HG02642 (cell line): Measurements from ENCODE around the gene HSFX2.
A peak's percentile ranks its signal among the peaks of the same experiment; 100 is the strongest.
"Not testable (repeated sequence)": the region's sequence is repeated elsewhere in the genome, so short reads cannot be mapped to it uniquely, and the experiment has no call there.

Source experiments
- ATAC-seq: cut with Tn5 transposase; IDR thresholded peaks from one replicate; pipeline ENCODE4 v1.9.1; 2021; ENCODE audit warnings: mild to moderate bottlenecking; ENCODE audit not compliant: unreplicated experiment, poor library complexity

HSFX2 gene

GRCh38 chrX:149595943-149596342 lies 829 bp upstream of the HSFX2 start:
- ATAC-seq: not testable (repeated sequence)

GRCh38 chrX:149590993-149591392 lies 4.1 kb downstream of the HSFX2 start:
- ATAC-seq: not testable (repeated sequence)

DNA sequence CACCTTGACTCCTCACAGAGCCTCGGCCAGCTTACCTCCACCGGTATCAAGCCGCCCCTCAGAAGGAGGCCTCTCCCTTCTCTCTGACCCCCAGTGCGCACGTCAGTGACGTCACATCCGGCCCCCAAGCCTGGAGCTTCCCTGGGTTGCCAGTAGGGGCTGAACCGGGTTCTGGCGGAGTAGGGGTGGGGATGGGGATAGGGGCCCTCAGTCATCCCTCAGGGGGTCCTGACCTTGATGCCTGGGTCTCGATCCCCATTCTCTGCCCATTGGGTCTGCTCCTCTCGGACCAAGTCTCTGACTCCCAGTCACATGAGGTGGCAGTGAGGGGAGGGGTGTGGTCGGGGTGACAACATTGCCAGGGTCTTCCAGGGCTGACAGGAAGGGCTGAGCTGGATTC lies 7.8 kb downstream of the HSFX2 start, which contains the start of gene MAGEA9B:
MAGEA9B (minus strand) TSS at position 101 of the 400 bp plus-strand sequence. CDS start 4,280 bp downstream, outside the sequence.
- ATAC-seq: not testable (repeated sequence)

DNA sequence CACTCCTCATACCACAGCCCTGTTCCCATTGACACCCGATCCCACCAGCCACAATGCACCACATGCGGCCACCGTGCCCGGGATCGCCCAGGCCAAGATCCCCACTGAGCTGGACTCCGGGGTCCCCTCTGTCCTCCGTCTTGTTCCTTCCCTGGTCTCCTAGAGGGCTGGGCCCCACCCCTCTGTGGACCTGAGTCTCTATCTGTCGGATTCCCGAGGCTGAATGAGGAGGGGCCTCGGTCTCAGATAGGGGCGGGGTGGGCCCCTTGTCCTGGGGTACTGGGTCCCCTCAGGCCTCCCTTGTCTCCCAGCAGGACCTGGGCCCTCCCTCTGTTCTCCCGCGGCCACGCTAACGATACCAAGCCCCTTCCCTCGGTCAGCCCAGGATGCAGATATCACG lies 9.5 kb downstream of the HSFX2 start:
- ATAC-seq: not testable (repeated sequence)

GRCh38 chrX:149573456-149573855 lies 21.7 kb downstream of the HSFX2 start:
- ATAC-seq: peak; percentile 100

DNA sequence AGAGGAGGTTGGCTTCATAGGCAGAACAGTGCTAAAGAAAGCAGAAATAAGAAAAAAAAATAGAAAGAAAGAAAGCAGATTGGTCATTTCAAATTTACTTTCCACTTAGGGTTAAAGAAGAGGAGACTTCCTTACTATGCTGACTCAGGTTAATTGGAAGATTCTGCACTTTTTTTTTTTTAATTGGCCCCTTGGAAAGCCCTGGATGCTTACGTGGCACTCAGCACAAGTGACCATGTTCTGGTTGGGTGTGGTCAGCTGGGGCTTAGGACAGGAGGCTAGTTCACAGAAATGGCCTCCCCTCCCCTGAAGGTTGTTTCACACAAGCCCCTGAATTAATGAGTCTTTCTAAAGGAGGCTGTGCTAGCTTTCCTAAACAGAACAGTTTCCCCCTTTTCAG lies 22.4 kb downstream of the HSFX2 start:
- ATAC-seq: no peak

DNA sequence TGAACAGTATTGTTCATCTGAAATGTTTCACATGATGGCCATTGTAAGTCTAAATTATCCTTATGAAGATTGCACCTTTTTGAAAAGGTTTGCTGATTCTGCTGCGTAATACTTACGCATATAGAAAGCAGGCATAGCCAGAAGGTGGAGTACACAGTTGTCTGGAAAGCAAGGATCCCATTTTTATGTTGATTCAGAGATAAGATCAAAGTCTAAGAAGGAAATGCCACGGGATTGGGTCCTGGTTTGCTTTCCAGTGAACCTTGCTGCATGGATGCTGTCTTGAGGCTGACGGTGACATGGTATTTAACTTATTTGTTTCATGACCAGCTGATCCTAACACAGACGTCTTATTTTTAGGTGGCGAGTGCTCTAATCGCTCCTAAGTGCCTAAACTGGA lies 23.3 kb downstream of the HSFX2 start:
- no peak for ATAC-seq

- ATAC-seq: no peak
Measured at GRCh38 chrX:149570668-149571067, 24.4 kb downstream of the HSFX2 start.

DNA sequence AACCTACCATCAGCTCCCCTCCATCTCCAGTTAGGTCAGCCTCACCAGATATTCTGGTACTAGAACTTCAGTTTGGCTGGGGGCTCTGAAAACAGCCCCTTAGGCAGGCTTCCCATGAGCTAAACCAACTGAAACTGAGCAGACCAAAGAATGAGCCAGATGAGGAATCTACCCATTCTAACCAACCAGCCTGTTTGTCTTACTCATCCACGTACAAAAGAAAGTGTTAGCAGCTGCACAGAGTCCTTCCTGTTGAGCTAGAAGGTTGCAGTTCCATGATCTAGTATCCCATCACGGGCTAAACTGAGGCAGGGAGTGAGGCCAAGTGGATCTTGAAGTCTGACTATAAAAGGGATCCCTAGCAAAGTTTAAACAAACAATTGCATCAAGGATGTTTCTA lies 25.3 kb downstream of the HSFX2 start:
- no peak for ATAC-seq

- ATAC-seq: no peak
Measured at GRCh38 chrX:149568701-149569296, 26.3 kb downstream of the HSFX2 start.

DNA sequence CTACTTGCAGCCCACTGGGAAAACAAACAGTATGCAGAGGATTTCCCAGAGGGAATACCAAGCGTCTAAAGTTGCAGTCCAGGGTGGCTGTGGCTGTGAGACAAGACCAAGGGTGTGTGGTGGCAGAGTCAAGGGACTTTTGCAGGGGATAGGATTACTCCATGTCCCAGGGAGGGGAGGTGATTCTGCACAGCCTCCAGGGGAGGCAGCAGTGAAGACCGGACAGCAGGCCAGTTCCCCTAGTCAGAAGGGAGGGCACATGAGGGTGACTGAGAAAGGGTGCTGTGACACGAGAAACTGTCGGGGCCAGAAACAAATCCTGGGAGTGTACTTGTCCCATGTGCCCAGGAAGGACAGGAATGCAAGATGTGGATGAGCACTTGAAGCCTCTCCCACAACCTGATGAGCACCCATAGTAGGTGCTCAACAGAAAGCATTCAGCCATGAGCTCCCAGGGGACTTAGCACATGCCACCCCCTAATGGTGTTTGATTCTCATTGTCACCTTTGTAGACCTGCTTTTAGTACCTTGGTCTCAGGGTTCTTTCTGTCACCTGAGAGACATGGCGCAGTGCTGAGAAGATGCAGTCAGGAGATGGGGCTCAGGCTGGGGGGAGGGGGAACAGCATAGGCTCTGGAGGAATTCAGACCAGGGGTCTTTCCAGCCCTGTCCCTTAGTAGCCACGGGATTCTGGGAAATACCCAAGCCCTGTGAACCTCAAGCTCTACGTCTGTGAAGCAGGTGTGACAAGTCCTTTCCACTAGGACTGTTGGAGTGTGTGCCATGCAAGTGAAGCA lies 27.3 kb downstream of the HSFX2 start:
- ATAC-seq: no peak

- ATAC-seq: no peak
Measured at GRCh38 chrX:149563359-149563758, 31.8 kb downstream of the HSFX2 start.

DNA sequence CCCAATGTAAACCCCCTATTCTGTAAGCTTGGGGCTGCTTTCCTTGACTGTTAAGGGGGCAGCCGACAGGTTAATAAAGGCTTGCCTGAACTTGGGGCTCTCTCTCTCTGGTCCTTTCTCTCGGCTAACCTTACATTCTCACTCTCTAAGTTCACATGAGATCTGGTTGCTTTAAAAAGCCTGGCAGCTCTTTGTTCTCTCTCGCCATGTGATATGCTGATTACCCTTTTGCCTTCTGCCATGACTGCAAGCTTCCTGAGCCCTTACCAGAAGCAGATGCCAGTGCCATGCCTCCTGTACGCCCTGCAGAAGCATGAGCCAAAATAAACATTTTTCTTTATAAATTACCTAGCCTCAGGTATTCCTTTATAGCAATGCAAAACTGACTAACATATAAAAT lies 39.9 kb downstream of the HSFX2 start:
- ATAC-seq: not testable (repeated sequence)

DNA sequence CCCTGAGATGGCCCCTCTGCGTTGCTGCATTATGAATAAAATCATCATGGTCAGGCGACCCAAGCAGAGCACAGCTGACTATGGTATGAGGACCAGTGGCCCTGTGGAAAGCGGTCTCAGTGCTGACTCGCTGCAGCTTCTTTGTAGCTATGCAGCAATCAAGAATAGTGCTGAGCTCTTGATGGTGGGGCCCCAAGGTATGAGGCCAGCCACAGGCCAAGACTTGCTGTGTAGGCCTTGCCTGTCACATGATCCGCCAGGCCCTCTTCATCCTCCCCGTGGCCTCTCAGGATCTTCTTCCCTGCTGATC lies 43.2 kb downstream of the HSFX2 start:
- not testable (repeated sequence) for ATAC-seq

- ATAC-seq: peak; percentile 58
Measured at GRCh38 chrX:149551245-149551938, 43.7 kb downstream of the HSFX2 start.

DNA sequence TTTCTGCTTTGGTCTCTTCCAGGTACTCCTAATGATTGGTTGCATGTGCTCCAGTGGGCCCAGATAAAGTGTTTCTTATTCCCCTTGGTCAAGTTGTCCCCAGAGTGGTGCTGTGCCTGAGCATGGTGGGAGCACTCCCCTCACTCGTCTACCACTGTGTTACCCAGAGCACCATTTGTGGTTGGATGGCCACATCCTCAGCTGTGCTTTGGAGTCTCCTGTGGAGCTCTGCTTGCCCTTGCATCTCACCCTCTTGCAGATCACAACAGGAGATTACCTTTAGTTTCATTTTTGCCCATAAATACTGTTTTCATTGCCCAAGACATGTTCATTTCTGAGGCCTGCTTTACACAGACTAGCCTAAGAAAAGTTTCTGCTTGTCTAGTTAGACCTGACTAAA lies 44.7 kb downstream of the HSFX2 start:
- not testable (repeated sequence) for ATAC-seq

DNA sequence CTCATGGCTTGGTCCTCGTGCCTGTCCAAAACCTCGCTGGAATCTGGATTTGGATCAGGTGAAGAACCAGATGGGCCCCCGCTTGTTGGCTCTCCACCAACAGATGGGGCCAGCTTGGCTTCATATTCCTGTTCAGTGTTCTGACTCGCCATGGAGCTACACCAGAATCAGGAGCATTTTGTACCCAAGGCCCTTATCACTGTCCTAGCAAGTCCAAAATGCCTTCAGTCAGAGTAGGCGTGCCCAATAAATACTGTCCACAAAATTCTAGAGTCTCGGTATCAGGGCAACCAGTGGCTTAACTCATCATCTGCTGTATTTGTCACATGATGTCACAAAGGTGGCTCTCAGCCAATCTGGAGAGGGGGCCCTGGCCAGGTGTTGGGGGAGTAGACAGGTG lies 45.4 kb downstream of the HSFX2 start, which contains the start of gene HSFX3:
HSFX3 (minus strand) TSS at position 224 of the 400 bp plus-strand sequence; CDS start at position 152, 72 bp downstream.
- ATAC-seq: not testable (repeated sequence)

- not testable (repeated sequence) for ATAC-seq
Measured at GRCh38 chrX:149547782-149548181, 47.3 kb downstream of the HSFX2 start.

GRCh38 chrX:149546962-149547361 lies 48.2 kb downstream of the HSFX2 start:
- ATAC-seq: not testable (repeated sequence)

DNA sequence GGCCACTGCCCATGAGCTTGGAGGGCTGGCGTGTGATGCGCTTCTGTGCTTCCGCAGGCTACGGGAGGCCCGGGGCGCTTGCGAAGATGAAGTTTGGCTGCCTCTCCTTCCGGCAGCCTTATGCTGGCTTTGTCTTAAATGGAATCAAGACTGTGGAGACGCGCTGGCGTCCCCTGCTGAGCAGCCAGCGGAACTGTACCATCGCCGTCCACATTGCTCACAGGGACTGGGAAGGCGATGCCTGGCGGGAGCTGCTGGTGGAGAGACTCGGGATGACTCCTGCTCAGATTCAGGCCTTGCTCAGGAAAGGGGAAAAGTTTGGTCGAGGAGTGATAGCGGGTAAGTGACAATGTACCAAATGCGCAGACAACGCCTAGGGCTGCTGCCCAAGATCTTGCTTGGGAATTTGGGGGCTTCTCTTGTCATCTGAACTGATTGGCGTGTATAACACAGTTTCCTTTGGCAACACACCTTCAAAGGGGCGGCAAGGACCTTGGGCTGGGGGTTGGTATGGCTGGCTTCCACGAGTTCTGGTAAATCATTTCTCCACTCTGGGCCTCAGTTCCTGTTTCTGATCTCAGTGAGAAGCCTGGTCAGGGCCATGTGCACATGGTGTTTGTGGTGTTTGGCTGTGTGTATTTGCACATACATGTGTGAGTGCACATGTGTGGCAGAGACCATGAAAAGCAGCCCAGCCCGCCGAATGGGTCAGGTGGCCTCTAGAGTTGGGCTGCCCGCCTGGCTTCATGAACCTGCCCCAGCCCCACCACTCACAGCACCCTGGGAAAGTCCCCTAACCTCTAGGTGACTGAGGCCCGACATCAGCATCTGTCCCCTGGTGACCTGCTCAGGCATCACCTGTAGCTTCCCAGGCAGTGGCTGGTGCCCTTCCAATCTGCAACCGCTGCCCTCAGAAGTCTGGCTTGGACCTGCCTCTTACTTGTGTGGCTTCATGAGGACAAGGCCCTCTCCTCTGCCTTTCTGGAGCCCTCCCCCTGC lies 49.3 kb downstream of the HSFX2 start:
- not testable (repeated sequence) for ATAC-seq
